Measurements from ENCODE around the gene CEP126. TPM values are rescaled to one million over a fixed set of nuclear protein-coding genes. Genes with fewer than 3 reads are reported as not detected.

The CEP126 gene, protein sequence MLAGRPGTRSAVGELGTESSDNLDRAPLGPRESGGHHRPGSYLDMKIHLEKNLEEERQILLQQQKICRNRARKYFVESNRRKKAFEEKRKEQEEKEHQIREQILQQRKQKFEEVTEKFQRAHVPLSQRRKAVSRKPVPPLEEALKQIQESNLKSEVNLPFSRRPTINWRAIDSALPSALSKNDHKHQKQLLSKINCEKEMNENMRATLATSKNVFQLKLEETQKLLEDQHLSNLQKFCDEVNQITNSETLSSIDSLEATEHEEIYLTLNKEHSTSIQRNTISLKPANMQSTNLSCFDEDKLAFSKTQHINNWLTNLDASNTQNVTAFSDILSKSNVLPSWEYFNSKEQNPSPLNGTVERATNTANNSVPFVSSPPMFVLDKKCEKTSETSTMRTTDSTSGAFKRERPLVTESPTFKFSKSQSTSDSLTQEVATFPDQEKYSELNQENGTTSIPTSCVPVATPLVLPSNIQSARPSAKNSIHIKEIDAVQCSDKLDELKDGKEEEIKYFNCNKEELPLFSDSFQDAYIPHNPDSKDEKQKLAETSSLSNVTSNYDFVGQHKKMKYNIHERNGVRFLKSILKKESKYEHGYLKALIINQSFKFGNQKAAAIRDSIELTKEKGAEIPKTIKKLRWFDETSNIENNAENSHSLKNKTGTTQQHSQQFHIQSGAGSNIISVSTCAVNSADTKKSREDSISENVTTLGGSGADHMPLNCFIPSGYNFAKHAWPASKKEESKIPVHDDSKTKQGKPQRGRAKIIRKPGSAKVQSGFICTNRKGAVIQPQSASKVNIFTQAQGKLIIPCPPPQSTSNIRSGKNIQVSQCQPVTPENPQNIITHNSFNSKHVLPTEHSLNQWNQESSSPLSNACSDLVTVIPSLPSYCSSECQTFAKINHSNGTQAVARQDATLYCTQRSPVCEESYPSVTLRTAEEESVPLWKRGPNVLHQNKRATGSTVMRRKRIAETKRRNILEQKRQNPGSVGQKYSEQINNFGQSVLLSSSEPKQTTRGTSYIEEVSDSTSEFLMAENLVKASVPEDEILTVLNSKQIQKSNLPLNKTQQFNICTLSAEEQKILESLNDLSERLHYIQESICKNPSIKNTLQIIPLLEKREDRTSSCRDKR
- 1 to 10 TPM in 11 of 12 donors, not detected in 1; 2.6 to 8.7 (median 4.0) TPM for polyA plus RNA-seq (ENCODE audit: insufficient read length in 12 of 12)
- long read RNA-seq, donor 1, result 0 reads
- long read RNA-seq, donor 2, result 0 reads
- long read RNA-seq, donor 3, result 0 reads
- long read RNA-seq, donor 4, result 0 reads
- long read RNA-seq, donor 5, result 0 reads
- long read RNA-seq, donor 6, result 0 reads
- long read RNA-seq, donor 7, result 0 reads
- long read RNA-seq, donor 8, result 0 reads
- long read RNA-seq, donor 9, result 0 reads
- long read RNA-seq, donor 10, result 0 reads
- long read RNA-seq, donor 11, result 0 reads

DNA sequence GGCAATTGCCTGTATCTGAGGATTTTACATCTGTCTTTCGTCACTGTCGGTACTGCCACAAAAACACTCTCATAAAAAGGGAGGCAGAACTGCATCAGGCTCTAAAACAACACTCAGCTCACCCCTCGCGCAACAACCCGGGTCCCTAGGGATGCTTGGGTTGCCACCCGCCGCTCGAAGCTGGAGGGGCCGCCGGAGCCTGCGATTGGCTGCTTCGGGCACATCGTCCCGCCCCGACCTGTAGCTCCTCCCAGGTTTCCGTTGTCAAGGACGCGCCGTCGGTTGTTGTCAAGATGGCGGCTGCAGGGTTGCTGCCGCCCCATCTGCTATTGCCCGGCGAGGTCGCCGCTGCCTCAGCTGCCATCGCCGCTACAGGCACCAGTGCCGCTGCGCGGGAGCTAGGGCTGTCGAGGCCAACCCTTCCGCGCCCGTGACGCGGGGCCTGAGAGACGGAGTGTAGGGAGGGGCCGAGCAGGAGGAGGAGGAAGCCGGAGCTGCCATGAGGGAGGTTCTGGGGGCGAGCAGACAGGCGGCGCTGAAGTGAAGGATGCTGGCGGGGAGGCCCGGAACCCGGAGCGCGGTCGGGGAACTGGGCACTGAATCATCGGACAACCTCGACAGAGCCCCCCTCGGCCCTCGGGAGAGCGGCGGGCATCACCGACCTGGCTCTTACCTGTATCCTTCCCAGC, at the start of gene CEP126:
CEP126 (plus strand) TSS at position 273 of the 689 bp plus-strand sequence; CDS start at position 548, 275 bp downstream.
- DNase-seq, result peak; percentile 97

DNA sequence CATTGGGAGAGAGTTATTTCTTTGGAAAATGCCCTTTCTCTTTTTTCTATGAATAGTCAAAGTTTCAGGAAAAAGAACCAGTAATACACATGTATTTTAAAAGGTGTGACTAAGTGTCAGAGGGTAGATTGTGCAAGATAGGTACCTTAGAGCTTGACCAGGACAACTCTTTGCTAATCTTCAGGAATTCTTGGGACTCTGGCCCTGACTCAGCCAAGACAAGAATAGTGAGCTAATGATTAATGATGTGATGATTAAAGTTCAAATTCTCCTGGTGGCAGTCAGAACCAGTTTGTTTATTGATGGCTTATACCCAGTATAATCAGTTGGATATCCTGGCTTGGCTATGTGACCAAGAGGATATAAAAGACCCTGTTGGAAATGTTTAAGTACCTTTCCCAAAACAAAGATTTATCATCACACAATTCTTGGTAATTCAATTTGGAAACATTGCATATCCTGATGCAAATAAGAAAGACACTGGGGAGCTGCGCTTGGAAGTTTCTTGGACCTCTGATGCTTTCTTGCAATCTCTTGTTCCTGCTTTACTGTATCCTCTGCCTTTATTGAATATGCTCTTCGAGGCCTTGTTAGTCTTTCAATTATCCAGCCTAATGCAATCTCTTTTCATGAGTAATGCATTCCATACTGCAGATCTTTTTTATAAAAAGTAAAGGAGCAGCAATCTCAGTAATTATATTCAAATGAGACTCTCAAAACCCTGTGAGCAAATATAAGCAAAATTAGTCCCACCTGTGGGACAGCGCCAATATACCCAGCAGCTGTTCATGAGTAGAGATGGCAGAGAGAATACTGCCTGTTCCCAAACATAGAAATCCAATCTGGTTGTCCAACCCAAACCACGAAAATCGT, 48.0 kb upstream of the CEP126 start:
- DNase-seq, result no peak

DNA sequence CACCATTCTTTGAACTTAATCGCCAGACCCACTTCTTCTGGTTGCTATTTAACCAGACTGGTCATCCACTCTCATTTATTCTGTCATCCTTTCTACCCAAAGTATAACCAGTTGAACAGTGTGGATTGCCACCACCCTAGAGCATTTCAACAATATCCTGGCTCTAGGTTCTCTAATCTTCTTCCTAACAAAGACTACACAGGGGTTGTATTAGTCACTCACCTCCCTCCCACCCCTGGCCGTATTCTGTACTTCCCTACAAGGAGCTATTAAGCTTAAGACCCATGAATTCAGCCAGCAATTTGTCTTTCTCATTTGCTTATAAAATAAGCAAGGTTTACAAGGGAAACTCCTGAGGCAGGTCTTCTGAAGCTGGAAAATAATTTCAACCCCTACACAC, 46.9 kb upstream of the CEP126 start:
- DNase-seq, result no peak

DNA sequence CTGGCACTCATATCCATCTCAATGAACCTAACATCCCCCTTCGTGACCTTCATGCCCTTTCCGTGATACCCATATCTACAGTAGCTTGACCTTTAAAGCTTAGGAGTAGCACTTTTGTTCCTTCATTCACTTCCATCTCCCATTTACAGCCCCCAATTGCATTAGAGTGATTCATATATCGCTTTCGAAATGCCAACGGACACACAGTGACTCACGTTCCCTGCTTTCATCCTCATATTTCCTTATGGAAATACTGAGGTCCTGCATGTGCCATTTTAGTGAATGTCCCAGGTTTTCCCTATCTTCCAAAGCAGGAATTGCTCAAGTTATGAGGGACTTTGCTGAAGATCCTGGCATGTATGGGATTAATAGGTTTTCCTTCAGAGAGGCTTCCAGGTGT, 44.3 kb upstream of the CEP126 start:
- no peak for DNase-seq

DNA sequence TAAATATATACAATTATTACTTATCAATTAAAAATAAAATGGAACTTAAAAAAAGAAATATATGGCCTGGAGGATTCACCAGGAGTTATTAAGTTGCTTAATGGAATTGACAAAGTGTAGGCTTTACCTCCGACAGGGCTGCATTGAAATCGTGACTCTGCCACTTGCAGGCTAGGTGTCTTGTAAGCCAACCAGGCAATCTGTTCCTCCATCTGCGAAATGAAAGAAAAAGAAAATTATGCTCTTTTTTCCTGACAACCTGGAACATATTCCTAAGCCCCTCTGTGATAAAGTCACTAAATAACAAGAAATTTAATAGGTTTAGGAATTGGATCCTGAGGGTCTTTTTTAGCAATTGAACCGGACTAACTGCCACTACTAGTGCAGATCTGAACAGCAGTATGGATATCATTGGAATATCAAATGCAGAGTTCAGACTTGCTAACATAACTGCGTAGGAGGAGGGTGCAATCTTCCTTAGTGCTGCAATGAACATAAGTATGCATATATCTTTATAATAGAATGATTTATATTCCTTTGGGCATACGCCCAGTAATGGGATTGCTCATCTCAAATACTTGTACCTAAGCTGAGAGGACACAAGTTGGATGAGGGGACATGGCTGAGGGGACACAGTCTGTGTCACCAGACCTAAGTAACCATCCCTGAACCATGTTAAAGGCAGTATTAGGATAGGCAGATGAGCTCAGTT, 42.5 kb upstream of the CEP126 start:
- DNase-seq, result no peak

DNA sequence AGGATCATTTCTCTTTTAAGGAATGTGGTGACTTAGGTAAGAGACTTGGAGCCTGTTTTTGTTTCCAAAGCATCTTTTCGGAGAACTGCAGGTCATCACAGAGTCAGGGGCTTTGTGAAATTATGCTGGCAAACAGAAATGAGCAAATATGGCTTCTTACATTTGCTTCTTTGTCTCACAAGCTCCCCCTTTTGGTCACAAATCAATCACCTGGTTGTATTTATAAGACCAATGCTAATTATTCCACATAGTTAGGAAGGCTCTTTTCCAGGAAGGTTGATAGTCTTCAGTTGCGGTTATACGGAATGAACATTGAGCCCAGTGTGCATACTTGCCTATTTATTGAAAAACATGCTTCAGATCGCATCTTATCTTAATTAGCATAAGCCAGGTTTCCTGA, 34.6 kb upstream of the CEP126 start:
- DNase-seq, result no peak

DNA sequence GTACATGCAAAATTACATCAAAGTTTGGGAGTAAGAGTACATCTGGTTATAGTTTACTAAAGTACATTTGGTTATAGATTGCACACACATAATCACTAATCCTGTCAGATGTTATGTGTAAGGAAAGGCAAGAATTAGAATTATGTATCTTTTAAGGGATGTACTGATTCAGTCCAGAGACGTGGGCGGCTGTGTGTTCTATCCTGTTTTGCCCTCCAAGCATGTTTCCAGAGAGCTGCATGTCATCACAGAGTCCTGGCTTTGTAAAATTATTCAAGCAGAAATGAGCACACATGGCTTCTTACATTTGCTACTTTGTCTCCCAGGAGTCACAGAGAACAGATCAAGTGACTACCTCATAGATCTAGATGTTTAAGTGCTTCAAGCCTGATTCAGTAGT, 33.2 kb upstream of the CEP126 start:
- no peak for DNase-seq

DNA sequence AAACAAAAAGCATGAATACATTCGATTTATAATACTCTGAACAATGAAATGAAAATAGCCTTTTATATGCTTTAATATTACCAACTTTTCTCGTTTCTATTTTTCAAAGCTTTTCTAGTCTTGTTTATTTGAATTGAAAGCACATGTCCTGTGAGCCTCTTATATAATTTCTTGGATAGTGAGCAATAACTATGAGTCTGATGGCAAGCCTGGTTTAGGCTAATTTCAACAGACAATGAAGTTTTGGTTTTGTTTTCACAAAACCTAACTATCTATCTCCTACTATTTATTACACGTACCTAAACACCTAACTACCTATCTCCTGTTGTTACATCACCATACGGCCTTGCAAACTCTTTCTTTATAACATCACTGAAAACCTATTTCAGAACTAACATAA, 29.2 kb upstream of the CEP126 start:
- DNase-seq, result no peak

DNA sequence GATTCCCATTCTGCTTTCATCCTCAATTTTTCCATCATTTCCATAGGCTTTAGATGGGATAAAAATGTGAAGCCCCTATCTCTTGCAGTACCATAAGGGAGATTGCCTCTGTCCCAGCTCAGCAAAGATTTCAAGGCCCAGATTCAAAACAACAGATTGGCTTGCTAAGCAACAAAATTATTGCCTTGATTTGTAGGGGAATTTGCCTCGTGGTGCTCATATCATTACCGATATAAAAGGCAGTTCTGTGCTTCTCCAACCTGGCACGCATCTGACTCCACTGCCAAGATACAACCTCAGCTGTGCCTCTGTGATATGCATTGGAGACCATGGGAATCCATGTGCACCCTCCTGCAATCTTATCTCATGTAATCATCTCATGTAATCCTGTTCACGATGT, 25.0 kb upstream of the CEP126 start:
- no peak for DNase-seq

DNA sequence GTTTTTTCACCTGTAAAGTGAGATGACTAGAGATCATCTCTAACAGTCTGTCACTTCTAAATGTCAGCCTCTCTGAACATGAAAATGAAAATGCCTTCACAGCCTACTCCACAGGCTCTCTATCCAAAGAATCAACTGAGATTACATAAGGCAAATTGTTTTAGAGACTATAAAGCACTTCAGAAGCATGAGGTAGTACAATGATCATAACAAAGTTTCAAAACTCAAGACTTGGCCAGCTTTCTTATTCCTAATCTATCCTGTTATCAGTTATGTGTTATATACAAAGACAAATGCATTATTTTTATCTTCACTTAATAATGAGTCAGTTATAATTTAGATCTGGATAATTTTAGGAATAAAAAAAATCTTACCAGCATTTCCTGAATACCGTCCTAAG, 20.3 kb upstream of the CEP126 start:
- DNase-seq, result no peak

DNA sequence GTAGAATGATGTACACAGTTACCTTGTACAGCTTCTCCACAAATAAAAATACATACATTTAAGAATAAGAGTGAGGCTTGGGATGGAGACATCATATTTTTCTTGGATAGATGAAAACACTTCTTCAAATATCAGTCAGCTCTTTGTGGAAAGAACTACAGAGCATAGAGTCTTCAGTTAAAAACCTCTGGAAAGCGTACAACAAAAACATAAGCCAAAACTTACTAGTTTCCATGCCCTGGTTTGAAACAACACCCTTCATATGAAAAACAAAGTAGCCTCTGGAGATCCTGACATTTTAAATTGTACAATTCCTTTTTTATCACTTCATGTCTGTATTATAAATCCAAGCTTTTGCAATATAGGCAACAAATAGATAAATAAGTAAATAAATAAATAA, 7.0 kb upstream of the CEP126 start:
- DNase-seq, result peak; percentile 42

DNA sequence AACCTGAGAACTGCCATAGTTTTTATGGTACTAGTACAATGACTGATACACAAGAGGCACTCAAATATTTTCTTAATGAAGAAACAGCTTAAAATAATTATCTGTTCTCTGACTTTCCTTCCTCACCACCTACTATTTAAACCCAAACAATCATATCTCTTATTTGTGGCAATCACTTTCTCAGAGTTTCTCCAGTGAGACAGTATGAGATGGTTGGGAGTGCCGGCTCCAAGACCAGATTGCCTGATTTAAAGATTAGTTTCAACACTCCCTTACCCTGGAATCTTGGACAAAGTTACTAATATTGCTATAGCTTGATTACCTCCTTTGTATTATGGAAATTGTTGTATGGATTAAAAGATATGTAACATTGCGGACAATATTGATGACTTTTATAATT, 5.7 kb upstream of the CEP126 start:
- DNase-seq, result no peak

DNA sequence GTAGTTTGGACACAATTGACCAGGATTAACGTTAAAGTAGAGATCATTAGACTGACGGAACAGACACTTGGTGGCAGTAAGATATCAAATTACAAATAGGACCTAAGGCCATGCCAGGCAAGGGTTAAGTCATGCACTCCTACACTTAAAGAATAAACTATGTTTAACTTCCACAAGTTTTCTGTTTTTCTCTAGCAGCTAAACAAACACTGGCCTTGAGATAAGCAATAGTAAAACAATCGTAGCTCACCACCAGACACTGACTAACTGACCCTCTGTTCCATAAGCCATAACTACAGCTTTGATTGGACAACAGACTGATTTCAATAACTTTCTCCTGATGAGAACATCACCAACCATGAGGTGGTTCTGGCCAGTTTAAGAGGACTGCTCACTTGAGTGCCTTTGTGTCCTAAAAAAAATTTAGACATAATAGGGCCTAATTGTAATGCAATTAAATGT, 2.0 kb upstream of the CEP126 start:
- DNase-seq, result no peak

DNA sequence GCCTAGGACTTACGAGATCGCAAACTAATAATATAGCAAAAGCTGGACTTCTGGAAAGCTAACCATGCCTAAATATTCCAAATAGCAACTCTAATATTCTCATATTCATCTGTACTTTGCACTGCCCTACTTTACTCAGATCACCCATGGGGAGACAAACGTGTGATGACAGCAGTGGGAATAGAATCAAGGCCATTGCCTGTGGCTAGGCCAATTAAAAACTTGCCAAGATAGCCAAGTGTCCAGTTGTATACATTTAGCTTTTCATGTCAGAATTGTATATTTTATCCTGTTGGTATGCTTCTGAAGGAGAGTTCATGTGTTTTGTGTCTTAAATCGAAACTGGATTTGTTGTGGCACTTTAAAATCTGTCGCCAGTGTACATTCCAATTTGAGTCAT, 1.2 kb upstream of the CEP126 start:
- DNase-seq, result no peak

DNA sequence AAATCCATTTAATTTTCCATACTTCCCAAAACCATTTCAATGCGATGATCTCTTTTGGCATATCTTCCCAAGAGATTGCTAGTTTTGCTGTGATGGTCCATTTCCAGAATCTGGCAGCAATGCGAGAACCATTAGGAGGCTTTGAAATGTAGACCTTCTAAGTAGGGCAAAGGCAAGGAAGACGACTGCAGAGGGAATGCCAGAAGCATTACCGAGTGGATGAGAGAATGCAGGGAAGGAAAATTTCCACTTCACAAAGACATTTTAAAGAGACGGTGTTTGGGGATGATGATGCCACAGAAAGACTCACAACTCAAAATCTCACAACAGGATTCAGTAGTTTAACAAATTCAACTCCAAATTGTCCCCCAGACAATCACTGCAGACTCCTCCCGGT, 471 bp upstream of the CEP126 start:
- peak; percentile 76 for DNase-seq

DNA sequence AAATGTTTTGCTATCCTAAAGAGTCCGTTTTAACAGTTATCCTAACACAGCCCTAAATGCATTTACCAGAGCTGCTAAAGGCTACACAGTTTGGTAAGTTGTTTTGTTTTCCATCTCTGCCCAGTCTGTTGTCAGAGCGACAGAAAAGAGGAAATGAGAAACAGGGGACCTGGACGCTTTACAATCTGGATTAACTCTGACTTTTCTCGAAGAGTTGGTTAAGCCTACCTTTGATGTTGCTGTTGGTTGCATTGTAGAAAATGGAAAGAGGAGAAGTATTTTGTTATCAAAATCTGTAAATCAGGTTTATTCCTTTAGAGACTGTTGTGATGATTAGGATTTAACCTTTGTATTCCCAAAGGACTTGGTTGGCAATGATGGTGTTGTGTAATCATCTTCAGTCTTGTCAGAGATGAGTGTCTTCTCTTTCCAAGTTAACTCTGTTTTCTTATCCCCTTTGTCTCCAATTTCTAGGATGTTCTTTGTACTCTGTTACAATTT, 1.0 kb downstream of the CEP126 start:
- peak; percentile 80 for DNase-seq

DNA sequence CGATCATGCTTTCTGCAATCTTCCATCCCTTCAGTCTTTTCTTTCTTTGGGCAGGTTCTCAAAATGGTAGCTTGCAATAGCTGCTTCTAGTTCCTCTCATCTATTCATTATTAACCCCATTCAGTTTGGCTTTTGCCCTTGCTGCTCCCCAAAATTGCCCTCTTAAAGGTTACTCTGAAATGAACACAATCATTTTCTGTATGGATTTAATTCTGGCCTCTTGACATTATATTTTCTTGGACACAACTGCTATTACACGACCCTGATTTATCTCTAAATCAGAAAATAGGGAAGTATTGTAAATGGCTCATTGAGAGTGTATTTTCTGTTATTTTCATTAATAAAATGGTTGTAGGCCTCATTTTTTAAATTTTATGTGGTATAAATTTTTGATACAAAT, 1.6 kb downstream of the CEP126 start, which contains the start of gene ANGPTL5:
ANGPTL5 (minus strand) TSS at position 101 of the 400 bp plus-strand sequence. CDS start 8,613 bp downstream, outside the sequence.
- no peak for DNase-seq

DNA sequence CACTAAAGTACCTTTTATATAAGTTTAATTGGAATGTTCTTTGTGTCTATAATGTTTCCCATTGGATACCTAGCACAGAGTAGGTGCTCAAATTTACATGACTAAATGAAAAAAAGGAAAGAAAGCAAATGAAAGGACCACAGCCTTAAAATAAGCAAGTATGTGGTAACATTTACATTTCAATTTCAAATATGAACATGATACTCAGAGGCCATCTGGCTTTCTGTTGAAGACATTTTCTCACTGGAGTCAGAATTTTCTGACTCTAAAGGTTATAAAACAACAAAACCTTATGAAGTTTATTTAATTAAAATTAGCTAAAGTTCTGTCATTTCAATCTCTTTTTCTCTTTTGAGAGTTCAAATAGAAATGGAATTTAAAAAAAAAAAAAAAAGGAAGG, 2.4 kb downstream of the CEP126 start:
- DNase-seq, result no peak

DNA sequence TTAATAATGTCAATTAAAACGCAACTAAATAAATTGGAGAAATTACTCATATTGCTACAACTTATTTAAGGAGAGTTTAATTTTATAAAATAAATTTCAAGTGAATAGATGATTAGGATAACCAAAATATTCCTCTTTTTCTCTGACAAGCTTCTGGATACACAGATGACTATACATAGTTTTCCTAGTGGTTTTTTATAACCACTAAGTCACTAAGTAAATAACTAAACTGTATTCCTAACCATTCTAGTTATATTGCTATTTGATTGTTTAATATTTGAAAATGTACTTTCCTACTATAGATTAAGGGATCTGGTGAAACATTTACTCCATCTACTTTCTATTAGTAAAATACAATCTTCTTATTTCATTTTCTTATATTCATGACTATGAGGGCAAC, 6.2 kb downstream of the CEP126 start:
- DNase-seq, result no peak
